Measurements from ENCODE around the gene FBN3.

Gene FBN3

GRCh38 chr19:8142513-8142900 lies 6.9 kb downstream of the FBN3 start:
- no peak for DNase-seq (ENCODE audit: low read depth)
- no peak overlapping the region for H3K4me3 ChIP-seq (ENCODE audit: low read depth, low read length)
- TF ChIP-seq, protein P1, sequence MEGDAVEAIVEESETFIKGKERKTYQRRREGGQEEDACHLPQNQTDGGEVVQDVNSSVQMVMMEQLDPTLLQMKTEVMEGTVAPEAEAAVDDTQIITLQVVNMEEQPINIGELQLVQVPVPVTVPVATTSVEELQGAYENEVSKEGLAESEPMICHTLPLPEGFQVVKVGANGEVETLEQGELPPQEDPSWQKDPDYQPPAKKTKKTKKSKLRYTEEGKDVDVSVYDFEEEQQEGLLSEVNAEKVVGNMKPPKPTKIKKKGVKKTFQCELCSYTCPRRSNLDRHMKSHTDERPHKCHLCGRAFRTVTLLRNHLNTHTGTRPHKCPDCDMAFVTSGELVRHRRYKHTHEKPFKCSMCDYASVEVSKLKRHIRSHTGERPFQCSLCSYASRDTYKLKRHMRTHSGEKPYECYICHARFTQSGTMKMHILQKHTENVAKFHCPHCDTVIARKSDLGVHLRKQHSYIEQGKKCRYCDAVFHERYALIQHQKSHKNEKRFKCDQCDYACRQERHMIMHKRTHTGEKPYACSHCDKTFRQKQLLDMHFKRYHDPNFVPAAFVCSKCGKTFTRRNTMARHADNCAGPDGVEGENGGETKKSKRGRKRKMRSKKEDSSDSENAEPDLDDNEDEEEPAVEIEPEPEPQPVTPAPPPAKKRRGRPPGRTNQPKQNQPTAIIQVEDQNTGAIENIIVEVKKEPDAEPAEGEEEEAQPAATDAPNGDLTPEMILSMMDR (IDR thresholded peaks at IDR 0.05; ENCODE audit: low read depth, low read length, missing control alignments): no peak

DNA sequence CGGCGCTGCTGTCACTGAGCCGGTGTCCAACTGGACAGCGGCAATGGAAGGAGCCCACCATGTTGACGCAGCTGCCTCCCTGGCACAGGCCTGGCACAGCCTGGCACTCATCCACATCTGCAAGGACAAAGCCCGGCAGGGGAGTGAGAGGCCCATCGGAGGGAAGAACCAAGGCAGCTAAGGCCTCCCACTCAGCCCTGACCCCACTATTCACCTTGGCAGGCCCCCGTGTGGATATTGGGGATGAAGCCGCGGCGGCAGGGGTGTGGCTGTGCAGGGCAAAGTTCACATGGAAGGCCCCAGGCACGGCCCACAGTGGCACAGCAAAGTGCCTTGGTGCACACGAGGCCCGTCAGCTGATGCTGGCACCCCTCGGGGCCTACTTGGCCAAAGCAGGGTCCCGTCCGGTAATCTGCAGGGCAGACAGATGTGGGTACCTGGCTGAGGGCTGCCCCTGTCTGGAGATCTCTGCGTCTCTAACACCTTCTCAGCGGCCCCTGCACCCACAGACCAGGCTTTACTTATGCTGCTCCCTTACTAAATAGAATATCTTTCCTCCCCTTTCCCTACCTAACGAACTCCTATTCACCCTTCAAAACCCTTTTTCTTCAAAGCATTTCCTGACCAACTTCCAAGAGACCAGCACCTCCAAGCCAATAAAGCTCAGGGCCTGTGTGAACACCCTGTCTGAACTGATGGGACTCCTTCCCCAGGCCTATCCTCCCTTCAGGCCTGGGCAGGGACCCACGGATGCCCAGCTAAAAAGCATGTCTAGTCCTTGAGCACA lies 7.5 kb downstream of the FBN3 start:
- DNase-seq (ENCODE audit: low read depth): no peak
- H3K4me3 ChIP-seq (ENCODE audit: low read depth, low read length): no peak overlapping the region
- TF ChIP-seq, protein P1 (IDR thresholded peaks at IDR 0.05; ENCODE audit: low read depth, low read length, missing control alignments): no peak

DNA sequence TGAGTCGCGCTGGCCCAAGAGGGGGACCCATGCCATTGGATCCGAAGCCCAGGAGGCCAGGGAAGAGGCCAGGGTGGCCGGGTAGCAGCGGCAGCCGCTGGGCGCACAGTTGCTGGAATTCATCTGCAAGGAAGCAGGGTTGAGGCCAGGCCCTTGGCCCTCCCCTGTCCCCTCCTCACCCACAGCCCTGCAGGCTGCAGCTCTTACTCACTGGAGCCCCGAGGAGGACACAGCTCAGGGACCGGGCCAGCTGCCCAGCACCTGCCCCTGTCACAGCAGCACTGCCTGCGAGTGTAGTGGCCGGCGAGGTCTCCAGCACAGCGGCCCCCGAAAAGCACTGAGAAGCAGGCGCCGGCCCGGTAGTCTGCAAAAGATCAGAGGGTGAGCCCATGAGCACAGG lies 11.2 kb downstream of the FBN3 start:
- TF ChIP-seq, protein P1 (IDR thresholded peaks at IDR 0.05; ENCODE audit: low read depth, low read length, missing control alignments): no peak
- DNase-seq (ENCODE audit: low read depth): no peak
- no peak overlapping the region for H3K4me3 ChIP-seq (ENCODE audit: low read depth, low read length)

- no peak for DNase-seq (ENCODE audit: low read depth)
- TF ChIP-seq, protein P1 (IDR thresholded peaks at IDR 0.05; ENCODE audit: low read depth, low read length, missing control alignments): no peak
Measured at GRCh38 chr19:8137425-8137824, 12.0 kb downstream of the FBN3 start.

DNA sequence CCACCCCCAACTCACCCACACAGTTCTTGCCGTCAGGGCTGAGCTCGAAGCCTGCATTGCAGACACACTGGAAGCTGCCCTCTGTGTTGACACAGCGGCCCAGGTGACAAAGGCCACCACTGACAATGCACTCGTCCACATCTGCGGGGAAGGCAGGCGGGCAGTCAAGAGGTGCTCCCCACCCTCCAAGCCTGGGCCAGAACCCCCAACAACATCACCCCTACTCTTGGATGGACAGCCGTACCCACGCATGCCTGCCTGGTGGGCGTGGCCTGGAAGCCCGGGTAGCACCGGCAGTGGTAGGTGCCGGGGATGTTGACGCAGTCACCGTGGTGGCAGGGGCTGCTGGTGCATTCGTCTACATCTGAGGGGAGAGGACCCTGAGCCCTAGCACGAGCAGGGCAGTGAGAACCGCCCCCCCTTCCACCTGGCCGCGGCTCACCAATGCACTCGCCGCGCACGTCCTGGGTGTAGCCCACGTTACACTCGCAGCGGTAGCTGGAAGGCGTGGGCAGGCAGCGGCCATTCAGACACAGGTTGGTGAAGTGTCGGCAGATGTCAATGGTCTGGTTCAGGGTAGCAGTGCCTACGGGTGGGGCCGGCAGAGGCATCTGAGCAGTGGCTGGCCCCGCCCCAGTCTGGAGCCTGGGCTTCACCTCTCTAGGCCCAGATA lies 13.3 kb downstream of the FBN3 start:
- TF ChIP-seq, protein P1 (IDR thresholded peaks at IDR 0.05; ENCODE audit: low read depth, low read length, missing control alignments): no peak
- no peak for DNase-seq (ENCODE audit: low read depth)
- no peak overlapping the region for H3K4me3 ChIP-seq (ENCODE audit: low read depth, low read length)

More at GRCh38 chr19:8137425-8137824, 12.0 kb downstream of the FBN3 start:
- H3K4me3 ChIP-seq (ENCODE audit: low read depth, low read length): no peak overlapping the region

DNA sequence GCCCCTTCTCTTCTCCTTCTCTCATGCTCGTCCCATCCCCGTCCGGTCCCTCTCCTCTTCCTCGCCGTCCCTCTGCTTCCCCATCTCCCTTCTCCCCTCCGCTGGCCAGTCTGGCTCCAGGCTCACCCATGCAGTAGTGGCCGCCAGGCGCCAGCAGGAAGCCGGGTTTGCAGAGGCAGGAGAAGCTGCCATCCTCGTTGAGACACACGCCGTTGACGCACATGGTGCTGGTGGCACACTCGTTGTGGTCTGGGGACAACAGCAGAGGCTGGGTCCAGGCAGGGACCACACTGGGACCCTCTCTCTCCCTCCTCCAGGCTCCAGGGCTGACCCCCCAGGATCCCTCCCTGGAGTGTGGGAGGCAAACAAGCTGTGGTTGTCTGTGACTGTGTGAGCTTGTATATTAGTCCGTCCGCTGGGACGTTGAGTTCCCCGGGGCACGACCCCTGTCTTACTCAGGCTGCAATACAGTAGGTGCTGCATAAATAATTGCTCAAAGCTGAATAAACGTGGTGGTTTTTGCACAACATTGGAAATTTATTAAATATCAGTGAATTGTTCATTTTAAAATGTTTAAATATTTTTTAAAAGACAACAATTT lies 16.4 kb downstream of the FBN3 start:
- H3K4me3 ChIP-seq (ENCODE audit: low read depth, low read length): no peak overlapping the region
- TF ChIP-seq, protein P1 (IDR thresholded peaks at IDR 0.05; ENCODE audit: low read depth, low read length, missing control alignments): no peak
- DNase-seq (ENCODE audit: low read depth): no peak

All from GM12864 (cell line).